A549 treated with Hydrocortisone at 1 μM for 4 hours (cell line): ENCODE results near the gene GALNT3. TPM values are rescaled to one million over a fixed set of nuclear protein-coding genes. Genes with fewer than 3 reads are reported as not detected.

Experiments used
- total RNA-seq: library from RNA; stranded (reverse); fragments of 200-300 nt; extraction: Qiagen RNA extraction; gene quantifications from 5 replicates; pipeline ENCODE4 v1.2.3, GENCODE V29; 2022

GALNT3 gene
- 0.06 TPM in 1 of 5 replicates, not detected in the others for total RNA-seq

GRCh38 chr2:165793779-165794535 lies at the start of gene GALNT3:
Gene GALNT3, minus strand, starts transcription at chr2:165794247. Its CDS starts 23,547 bp downstream, at chr2:165770700.

Other genes starting within 250 kb of the GALNT3 start
- gene TTC21B, start 159.5 kb upstream of the GALNT3 start, total RNA-seq: 3.1 to 5.1 TPM (median 3.6 TPM) in 5 replicates